Activated T-cell treated with anti-CD3 and anti-CD28 coated beads, Interleukin-2, amount 50 U/mL, for 1 hour (primary cell): Measurements from ENCODE around the gene KRTAP1-3.
"Not testable (repeated sequence)": the region's sequence is repeated elsewhere in the genome, so short reads cannot be mapped to it uniquely, and the experiment has no call there.

ENCODE experiments used
- DNase-seq: peaks from one replicate; pipeline ENCODE4 v3.0.0-alpha.2; 2020

The KRTAP1-3 gene

DNA sequence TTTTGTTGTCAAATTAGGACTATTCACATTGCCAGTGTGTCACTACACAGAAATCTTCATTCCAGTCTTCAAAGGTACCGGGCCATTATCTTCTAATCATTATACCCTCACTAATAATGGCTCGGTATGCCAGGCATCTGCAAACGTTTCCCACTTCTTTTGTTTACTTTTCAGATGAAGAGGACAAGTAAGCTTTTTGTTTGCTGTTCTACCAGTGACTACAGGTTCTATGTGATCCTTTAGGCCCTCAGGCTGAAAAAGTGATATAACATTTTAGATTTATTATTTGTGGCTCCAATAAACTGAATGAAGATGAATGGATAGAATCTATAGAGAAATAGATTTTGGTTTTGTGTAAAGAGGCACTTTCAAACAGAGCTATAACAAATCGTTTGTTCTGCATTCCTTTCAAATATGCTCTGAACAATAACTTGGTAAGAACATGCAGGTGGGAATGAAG is 25.3 kb downstream of the KRTAP1-3 start:
- DNase-seq = no peak

DNA sequence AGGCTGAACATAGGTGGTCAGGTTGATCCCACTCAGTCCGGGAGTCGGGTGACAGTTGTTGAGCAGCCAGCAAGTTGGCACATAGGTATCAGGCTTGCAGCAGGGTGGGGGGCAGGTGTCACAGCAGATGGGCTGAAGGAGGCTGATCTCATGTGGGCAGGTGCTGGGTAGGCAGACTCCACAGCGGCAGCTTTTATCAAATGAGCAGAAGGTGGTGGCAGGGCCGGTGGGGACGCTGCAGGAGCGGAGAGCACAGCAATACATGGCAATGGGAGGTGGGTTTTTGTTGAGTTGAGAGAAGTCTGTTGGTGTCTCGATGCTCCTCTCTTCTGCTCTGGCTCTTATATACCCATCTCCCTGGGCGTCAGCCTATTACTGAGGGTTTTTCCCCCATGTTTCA is 25.9 kb downstream of the KRTAP1-3 start, which contains the start of gene KRTAP3-1:
TSS of gene KRTAP3-1 (minus strand) at position 318 of the 400 bp plus-strand sequence. CDS start at position 264, 54 bp downstream.
- no peak for DNase-seq

DNA sequence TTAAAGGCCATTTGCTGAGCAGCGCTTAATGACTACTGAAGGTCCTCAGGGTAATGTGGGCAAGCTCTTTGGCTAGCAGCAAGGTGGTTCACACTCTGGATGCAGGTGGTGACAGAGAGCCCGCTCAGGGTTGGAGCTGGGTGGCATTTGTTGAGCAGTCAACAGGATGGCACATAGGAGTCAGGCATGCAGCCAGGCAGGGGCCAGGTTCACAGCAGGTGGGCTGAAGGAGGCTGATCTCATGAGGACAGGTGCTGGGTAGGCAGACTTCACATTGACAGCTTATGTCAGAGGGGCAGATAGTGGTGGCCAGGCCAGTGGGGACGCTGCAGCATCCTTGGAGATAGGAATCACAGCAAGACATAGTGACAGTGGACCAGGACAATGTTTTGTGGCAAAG is 30.3 kb downstream of the KRTAP1-3 start:
- no peak for DNase-seq

DNA sequence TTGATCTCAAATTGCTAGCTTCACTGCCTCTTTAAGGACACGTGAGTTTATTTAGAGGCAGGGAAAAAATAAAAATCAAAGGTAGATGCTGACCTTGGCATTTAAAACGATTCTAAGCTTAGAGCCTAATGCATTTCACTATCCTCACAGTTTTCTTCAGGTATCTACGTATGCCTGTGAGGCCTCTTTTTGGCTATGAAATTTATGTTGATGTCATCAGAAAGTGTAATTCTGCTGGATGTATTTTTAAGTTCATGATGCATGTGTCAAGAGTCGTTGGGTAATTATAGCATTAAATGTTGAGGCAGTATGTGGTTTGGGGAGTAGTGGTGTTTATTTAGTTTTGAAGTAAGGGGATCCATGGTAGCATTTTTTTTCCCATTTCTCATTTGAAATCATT is 30.7 kb downstream of the KRTAP1-3 start:
- no peak for DNase-seq

DNA sequence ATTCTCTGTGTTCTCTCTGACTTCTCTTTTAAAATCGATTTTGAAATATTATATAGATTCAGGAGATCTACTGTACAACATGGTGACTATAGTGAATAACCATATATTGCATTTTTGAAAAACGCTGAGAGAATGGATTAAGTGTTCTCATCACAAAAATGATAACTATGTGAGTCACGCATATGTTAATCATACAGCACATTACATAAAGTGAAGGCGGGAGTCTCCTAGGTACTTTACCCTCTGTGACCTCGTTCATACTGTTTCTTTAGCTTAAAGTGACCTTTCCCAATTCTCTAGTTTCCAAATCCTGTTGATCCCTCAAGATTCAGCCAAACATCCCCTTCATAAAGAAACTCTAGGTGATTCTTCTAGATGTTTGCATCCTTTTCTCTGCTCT is 31.9 kb downstream of the KRTAP1-3 start:
- no peak for DNase-seq

DNA sequence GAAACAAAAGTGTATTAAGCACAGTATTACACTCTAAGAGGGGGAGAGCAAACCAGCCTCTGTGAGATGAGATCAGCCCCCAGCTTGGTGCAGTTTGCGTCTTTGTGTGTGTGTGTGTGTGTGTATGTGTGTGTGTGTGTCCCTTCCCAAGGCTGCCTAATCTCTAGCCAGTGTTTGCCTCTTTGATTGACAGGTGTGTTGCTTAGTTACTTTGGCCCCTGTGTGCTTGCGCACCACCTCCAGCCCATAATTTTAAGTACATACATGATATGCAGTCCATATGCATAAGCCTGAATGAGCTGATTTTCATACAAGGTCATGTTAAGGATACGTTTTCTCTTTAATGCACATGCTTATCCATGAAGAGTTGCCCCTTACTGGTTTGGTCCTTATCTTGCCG is 32.9 kb downstream of the KRTAP1-3 start:
- DNase-seq = no peak

DNA sequence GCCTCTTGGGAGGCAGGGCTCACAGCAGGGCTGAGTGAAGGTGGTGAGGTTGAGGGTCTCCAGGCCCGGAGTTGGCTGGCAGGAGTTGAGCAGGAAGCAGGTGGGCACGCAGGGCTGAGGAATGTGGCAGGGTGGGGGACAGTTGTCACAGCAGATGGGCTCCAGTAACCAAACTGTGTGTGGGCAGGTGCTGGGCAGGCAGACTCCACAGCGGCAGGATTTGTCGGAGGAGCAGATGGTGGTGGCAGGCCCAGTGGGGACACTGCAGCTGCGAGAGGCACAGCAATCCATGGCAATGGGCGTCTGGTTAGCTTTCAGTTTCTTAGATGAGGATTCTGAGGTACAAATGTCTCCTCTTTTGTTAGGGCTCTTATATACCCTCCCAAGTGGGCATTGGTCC is 35.1 kb downstream of the KRTAP1-3 start, which contains the start of gene KRTAP3-2:
TSS of gene KRTAP3-2 (minus strand) at position 344 of the 400 bp plus-strand sequence. CDS start at position 291, 53 bp downstream.
- not testable (repeated sequence) for DNase-seq

DNA sequence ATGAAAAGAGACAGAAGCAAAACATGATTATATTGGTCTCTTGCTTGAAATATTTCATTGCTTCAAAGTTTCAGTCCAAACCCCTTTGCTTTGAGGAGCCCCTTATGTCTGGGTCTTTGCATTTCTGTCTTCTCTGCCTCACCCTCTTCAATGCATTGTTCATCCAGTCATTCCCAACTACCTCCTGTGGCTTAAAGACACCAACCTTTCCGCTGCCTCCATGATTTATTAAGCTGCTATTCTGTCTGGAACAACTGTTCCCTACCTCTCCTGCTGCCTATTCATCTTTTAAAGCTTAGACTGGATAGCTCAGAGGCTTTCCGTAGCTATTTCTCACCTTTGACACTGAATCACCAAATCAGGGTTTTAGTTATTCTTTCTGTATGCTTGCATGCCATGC is 37.3 kb downstream of the KRTAP1-3 start:
- DNase-seq = no peak

DNA sequence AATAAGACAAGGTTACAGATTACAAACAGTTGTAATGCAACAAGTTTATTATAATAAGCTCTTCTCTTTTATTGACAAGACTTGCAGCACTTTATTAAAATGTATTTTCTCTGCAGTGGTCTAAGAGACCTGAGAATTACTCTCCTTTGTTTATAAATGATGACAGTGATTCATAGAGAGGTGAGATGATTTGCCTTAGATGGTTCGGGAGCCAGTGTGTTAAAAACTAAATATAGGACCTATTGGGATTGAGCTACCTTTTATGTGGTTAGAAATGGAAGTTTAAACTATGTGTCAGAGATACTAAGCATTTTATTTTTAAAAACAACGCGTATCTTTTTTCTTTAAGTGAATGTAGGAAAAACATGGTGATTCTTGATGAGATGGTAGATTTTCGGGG is 37.8 kb downstream of the KRTAP1-3 start:
- DNase-seq = no peak

DNA sequence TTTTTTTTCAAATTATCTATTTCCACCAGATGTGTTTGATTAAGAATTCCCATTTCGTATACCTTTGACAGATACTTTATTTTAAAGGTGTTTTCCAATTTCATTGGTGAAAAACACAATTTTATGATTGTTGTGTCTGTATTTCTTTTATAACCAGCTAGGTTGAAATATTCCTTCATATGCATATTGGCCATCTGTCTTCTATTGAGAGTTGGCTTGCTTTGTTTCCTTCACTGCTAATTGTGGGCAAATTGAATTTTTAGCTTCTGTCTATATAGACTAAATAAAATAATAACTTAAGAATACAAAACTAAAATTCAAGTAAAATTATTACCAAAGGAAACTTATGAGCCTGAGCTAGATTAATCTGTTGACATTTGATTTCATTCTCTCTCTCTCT is 39.6 kb downstream of the KRTAP1-3 start:
- DNase-seq = no peak

DNA sequence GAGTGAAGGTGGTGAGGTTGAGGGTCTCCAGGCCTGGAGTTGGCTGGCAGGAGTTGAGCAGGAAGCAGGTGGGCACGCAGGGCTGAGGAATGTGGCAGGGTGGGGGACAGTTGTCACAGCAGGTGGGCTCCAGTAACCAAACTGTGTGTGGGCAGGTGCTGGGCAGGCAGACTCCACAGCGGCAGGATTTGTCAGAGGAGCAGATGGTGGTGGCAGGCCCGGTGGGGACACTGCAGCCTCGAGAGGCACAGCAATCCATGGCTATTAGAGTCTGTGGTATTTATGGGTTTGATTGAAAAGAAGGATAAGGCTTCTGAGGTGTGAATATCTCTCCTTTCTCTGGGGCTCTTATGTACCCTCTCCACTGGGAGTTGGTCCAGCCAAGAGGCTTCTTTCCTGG is 40.8 kb downstream of the KRTAP1-3 start, which contains the start of gene KRTAP3-3:
TSS of gene KRTAP3-3 (minus strand) at position 326 of the 400 bp plus-strand sequence. CDS start at position 259, 67 bp downstream.
- DNase-seq = no peak

DNA sequence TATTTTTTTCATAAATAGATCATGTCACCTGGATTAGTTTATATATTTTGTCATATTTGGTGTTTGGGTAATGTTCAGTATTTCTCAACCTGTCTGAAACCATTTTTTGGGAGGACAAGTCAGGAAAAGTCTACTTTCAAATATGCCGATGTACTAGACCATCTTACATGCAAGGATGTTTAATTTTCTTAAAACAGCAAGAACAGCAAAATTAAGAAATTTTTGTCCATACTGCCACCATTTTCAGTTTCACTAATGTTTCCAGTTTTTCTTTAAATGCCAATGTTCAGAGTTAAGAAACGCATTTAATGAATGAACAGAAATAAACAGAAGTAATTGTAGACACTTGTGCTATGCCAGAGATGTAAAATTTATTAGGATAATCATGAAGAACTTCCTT is 41.6 kb downstream of the KRTAP1-3 start:
- no peak for DNase-seq

DNA sequence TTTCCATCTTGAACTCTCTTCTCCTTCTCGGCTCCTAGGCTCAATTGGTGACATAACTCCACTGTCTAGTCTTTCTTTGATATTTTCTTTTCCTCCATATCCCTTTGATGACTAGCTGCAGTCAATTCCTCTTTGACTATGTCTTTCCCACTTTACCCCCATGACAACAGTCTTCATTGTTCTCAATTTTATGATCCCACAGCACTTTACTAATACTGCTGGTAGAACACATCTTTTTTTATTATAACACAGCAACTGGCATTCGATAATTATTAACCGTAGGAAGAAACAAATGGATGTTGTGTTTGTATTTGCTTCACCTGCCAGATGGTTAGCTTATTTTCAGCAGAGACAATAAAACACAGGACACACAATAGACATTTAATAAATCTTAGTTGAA is 42.0 kb downstream of the KRTAP1-3 start:
- no peak for DNase-seq

DNA sequence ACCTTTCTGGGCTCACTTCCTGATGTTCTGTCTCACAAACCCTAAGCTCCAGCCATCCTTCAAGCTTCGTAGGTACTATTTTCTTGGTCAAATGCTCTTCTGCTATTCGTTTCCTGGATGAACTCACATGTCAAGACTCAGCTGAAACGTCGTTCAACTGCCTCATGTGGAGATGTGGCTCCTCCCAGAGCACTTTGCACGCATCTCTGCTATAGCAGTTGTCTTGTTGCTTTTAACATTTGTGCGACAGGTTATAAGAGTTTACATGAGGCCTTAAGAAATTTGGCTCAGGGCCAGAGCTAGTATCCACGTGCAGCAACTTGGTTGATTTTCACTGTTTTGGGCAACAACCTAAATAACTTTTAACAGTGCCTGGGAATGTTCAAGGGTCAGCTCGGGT is 47.8 kb downstream of the KRTAP1-3 start:
- DNase-seq = no peak

DNA sequence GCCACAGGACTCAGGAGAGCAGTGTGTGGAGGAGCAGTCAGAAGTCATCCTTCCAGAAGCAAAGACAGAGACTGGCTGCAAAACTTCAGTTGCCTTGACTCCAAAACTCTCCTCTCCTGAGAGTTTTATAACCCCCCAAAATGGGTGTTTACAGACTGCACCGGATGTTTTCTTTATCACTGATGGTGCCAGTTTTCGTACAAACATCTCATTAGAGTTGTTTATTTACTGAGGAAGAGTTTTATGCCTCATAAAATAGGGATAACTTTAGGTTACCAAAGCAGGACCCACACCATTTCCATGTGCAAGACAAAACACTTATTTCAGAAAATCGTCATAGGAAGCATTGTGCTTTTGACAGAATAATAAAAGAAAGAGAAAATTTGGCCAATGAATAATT is 50.4 kb downstream of the KRTAP1-3 start, which contains the start of gene KRT40:
TSS of gene KRT40 (minus strand) at position 101 of the 400 bp plus-strand sequence. CDS start at position 48, 53 bp downstream.
- no peak for DNase-seq
